ENCODE results near the gene BANP.

Gene BANP

DNA sequence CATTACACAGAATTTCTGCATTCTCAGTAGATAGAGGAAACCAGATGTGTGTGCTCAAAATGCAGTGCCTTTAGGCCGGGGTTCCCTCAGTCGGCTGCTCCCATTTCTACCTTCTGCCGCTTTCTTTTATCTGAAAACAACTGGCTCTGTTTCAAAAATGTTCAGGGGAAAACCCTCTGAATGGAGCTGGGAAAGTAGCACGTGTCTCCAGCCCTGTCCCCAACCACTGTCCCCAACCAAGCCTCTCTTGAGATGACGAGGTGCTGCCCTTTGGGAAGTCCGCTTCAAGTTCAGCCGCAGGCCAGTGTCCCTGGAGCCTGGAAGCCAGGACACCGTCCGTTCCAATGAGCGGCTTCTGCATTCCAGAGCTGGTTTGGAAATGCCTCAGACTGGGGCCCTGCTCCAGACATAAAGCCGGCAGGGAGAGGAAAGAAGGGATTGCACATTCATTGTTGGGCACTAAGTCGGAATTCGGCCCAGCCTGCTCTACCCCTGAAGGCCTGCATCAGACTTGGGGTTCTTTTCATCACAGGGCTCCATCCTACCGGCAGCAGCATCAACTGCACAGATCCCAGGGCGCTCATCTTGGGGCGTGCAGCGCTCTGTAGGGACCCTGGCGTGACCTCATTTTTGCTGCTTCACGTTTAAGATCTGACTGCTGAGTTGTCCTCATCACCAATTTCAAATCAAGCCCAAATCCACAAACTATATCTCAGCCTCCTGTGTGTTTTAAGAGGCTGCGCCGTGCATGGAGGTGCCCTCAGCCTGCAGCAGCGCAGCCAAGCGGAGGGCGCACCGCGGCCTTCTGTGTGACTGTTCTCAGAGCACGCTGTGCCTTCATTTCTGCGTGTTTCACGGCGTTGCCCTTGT is 111.3 kb downstream of the BANP start:
- no peak for TF ChIP-seq EZH2 (IDR thresholded peaks at IDR 0.05; ENCODE audit: borderline replicate concordance, low read depth, low read length, severe bottlenecking)
- TF ChIP-seq, protein P1, sequence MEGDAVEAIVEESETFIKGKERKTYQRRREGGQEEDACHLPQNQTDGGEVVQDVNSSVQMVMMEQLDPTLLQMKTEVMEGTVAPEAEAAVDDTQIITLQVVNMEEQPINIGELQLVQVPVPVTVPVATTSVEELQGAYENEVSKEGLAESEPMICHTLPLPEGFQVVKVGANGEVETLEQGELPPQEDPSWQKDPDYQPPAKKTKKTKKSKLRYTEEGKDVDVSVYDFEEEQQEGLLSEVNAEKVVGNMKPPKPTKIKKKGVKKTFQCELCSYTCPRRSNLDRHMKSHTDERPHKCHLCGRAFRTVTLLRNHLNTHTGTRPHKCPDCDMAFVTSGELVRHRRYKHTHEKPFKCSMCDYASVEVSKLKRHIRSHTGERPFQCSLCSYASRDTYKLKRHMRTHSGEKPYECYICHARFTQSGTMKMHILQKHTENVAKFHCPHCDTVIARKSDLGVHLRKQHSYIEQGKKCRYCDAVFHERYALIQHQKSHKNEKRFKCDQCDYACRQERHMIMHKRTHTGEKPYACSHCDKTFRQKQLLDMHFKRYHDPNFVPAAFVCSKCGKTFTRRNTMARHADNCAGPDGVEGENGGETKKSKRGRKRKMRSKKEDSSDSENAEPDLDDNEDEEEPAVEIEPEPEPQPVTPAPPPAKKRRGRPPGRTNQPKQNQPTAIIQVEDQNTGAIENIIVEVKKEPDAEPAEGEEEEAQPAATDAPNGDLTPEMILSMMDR (IDR thresholded peaks at IDR 0.05; ENCODE audit: borderline replicate concordance, extremely low read depth, low read length, poor library complexity, severe bottlenecking): no peak
- H4K20me1 ChIP-seq (ENCODE audit: insufficient read depth, low read length): peaks cover 8% of the 10 kb centered on the region; the same call in 1 of the 2 replicates
- no peaks in the 10 kb centered on the region for H3K4me1 ChIP-seq (ENCODE audit: insufficient read depth, low read length)
- no peaks in the 10 kb centered on the region for H3K79me2 ChIP-seq (ENCODE audit: insufficient read depth, low read length)
- no peak overlapping the region for H3K27ac ChIP-seq (ENCODE audit: low read length)
- no peaks in the 10 kb centered on the region for H3K27me3 ChIP-seq (ENCODE audit: insufficient read depth, low read length, poor library complexity)
- no peak overlapping the region for H3K4me3 ChIP-seq (ENCODE audit: low read depth in 1 of 2, low read length in 2 of 2)
- no peak for ATAC-seq (ENCODE audit: insufficient read depth, low read depth)
- peaks cover 49% of the 10 kb centered on the region for H3K36me3 ChIP-seq (ENCODE audit: insufficient read depth, low read length)
- no peak overlapping the region for H3K4me2 ChIP-seq (ENCODE audit: insufficient read depth, low read length)
- no peak overlapping the region for H2AFZ ChIP-seq (ENCODE audit: low read depth, low read length)
- H3K9me3 ChIP-seq (ENCODE audit: insufficient read depth, low read length, severe bottlenecking): no peaks in the 10 kb centered on the region
- H3K9ac ChIP-seq (ENCODE audit: low read depth, low read length): no peak overlapping the region
- no peak for DNase-seq

DNA sequence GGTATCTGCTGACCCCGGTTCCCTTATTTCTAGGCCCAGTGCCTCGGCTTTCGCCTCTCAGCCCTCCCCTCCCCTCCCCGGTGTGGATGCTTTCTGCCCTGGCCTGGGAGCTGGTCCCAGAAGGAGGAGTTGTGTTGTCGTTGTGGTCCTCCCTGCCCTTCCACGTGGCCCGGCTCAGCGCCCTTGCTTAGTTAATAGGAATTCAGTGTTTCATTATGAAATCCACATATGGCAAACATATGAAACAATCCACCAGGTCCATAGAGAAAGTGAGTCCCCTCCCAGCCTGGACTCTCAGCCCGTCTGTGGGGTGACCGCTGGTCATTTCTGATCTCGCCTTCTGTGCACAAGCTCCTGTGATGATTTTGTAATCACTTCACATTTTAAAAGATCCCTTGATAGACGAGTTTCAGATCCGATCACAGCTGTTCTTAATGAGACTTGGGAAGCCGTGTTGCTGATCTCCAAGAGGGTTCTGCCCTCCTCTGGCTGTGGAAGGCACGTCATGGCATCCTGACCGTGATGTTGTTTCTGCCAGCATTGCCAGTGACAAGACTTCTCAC is 112.1 kb downstream of the BANP start:
- Histone ChIP-seq H2AFZ (ENCODE audit: low read depth, low read length) (no peak overlapping the region), H3K4me2 (ENCODE audit: insufficient read depth, low read length) (no peak overlapping the region), H3K27me3 (ENCODE audit: insufficient read depth, low read length, poor library complexity) (no peaks in the 10 kb centered on the region), H3K4me1 (ENCODE audit: insufficient read depth, low read length) (no peaks in the 10 kb centered on the region), H3K4me3 (ENCODE audit: low read depth in 1 of 2, low read length in 2 of 2) (no peak overlapping the region), H3K36me3 (ENCODE audit: insufficient read depth, low read length) (peaks cover 53% of the 10 kb centered on the region), H3K9ac (ENCODE audit: low read depth, low read length) (no peak overlapping the region), H4K20me1 (ENCODE audit: insufficient read depth, low read length) (peaks cover 14% of the 10 kb centered on the region; the same call in 1 of the 2 replicates), H3K9me3 (ENCODE audit: insufficient read depth, low read length, severe bottlenecking) (no peaks in the 10 kb centered on the region), H3K79me2 (ENCODE audit: insufficient read depth, low read length) (no peaks in the 10 kb centered on the region; the same call in 1 of the 2 replicates), H3K27ac (ENCODE audit: low read length) (no peak overlapping the region)
- ATAC-seq (ENCODE audit: insufficient read depth, low read depth) (no peak), DNase-seq (no peak)
- TF ChIP-seq, protein P1 (IDR thresholded peaks at IDR 0.05; ENCODE audit: borderline replicate concordance, extremely low read depth, low read length, poor library complexity, severe bottlenecking): peak; percentile 18
- TF ChIP-seq EZH2 (IDR thresholded peaks at IDR 0.05; ENCODE audit: borderline replicate concordance, low read depth, low read length, severe bottlenecking): no peak

DNA sequence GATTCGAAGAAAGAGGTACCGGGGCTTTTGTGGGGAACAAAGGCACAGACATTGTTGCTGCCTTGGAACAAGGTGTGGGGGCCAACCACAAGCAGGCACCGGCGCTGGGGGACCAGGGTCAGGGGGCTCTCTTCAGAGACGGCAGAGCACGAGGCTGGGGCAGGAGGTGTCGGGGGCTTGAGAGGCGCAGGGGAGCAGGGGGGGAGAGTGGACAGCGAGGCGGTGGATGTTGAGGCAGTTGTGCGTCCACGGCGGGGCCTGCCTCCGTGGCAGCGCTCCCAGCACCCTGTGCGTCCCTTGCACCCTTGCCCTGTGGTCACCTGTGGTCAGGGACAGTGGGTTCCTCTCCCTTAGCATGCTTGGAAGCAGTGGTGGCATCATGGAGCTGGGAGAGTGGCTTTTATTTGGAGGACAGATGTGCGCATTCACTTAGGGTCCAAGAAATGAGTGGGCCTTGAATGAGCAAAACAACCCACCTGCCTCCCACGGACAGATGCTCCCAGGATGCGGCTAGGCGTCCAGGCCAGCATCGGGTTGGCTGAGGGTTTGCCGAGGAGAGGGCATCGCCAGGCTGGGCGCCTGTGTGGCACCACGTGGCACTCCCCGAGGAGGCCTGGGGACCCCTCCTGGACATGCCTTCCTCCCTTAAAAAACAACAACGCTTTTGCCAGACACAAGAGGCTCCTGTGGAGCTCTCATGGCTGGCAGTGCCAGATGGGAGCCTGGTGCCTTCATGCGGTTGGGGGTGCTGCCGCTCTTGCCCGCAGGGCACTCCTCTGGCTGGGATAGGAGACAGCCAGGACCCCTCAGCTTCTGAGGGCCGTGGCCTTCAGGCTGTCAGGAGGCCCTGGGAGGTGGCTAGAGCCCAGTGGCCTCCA is 113.0 kb downstream of the BANP start:
- Histone ChIP-seq H3K9me3 (ENCODE audit: insufficient read depth, low read length, severe bottlenecking) (no peaks in the 10 kb centered on the region), H3K4me3 (ENCODE audit: low read depth in 1 of 2, low read length in 2 of 2) (no peak overlapping the region), H3K4me2 (ENCODE audit: insufficient read depth, low read length) (no peak overlapping the region), H3K27me3 (ENCODE audit: insufficient read depth, low read length, poor library complexity) (no peaks in the 10 kb centered on the region), H3K9ac (ENCODE audit: low read depth, low read length) (no peak overlapping the region), H3K4me1 (ENCODE audit: insufficient read depth, low read length) (no peaks in the 10 kb centered on the region), H4K20me1 (ENCODE audit: insufficient read depth, low read length) (peaks cover 17% of the 10 kb centered on the region; the same call in 1 of the 2 replicates), H3K79me2 (ENCODE audit: insufficient read depth, low read length) (no peaks in the 10 kb centered on the region; the same call in 1 of the 2 replicates), H2AFZ (ENCODE audit: low read depth, low read length) (no peak overlapping the region), H3K27ac (ENCODE audit: low read length) (no peak overlapping the region), H3K36me3 (ENCODE audit: insufficient read depth, low read length) (peaks cover 52% of the 10 kb centered on the region)
- TF ChIP-seq, protein P1 (IDR thresholded peaks at IDR 0.05; ENCODE audit: borderline replicate concordance, extremely low read depth, low read length, poor library complexity, severe bottlenecking): no peak
- no peak for TF ChIP-seq EZH2 (IDR thresholded peaks at IDR 0.05; ENCODE audit: borderline replicate concordance, low read depth, low read length, severe bottlenecking)
- DNase-seq (no peak), ATAC-seq (ENCODE audit: insufficient read depth, low read depth) (no peak)
